ENCODE results near the gene BCL2L13. TPM values are rescaled to one million over a fixed set of nuclear protein-coding genes. Genes with fewer than 3 reads are reported as not detected.
A peak's percentile ranks its signal among the peaks of the same experiment; 100 is the strongest.

The BCL2L13 gene
- total RNA-seq, 1 donor from 2014 or later = 33.9 TPM

GRCh38 chr22:17705951-17706900, 67.7 kb downstream of the BCL2L13 start:
- Mint-ChIP-seq H3K4me3 (no peak overlapping the region), H3K4me1 (peaks cover 23% of the 10 kb centered on the region), H3K27ac (peak overlapping the region; percentile 83), H3K36me3 (peaks cover 20% of the 10 kb centered on the region), H3K27me3 (ENCODE audit: low read depth) (no peaks in the 10 kb centered on the region), H3K9me3 (no peaks in the 10 kb centered on the region)
- no peak for DNase-seq (ENCODE audit: low spot score in 2 of 2, unreplicated experiment in 2 of 2)
- no peak for TF ChIP-seq CTCF (IDR thresholded peaks at IDR 0.05; ENCODE audit: unreplicated experiment)

- H3K4me3 Mint-ChIP-seq = no peak overlapping the region
- DNase-seq (ENCODE audit: low spot score in 2 of 2, unreplicated experiment in 2 of 2) = no peak
- H3K4me1 Mint-ChIP-seq = peaks cover 25% of the 10 kb centered on the region
- H3K27me3 Mint-ChIP-seq (ENCODE audit: low read depth) = no peaks in the 10 kb centered on the region
- no peak for TF ChIP-seq CTCF (IDR thresholded peaks at IDR 0.05; ENCODE audit: unreplicated experiment)
- peaks cover 20% of the 10 kb centered on the region for H3K36me3 Mint-ChIP-seq
- H3K9me3 Mint-ChIP-seq = no peaks in the 10 kb centered on the region
- peak overlapping the region; percentile 40 for H3K27ac Mint-ChIP-seq
These were observed 68.4 kb downstream of the BCL2L13 start for GRCh38 chr22:17706947-17707346.

GRCh38 chr22:17707526-17707925, 69.0 kb downstream of the BCL2L13 start:
- Mint-ChIP-seq H3K27me3 (ENCODE audit: low read depth) (no peaks in the 10 kb centered on the region), H3K9me3 (no peaks in the 10 kb centered on the region), H3K36me3 (peaks cover 20% of the 10 kb centered on the region), H3K4me3 (no peak overlapping the region), H3K27ac (peak overlapping the region; percentile 56), H3K4me1 (peaks cover 30% of the 10 kb centered on the region)
- no peak for DNase-seq (ENCODE audit: low spot score in 2 of 2, unreplicated experiment in 2 of 2)
- no peak for TF ChIP-seq CTCF (IDR thresholded peaks at IDR 0.05; ENCODE audit: unreplicated experiment)

GRCh38 chr22:17710023-17710422, 71.5 kb downstream of the BCL2L13 start:
- H3K27ac Mint-ChIP-seq = no peak overlapping the region
- no peak for DNase-seq (ENCODE audit: low spot score in 2 of 2, unreplicated experiment in 2 of 2)
- no peak overlapping the region for H3K4me3 Mint-ChIP-seq
- peaks cover 34% of the 10 kb centered on the region for H3K4me1 Mint-ChIP-seq
- H3K36me3 Mint-ChIP-seq = peaks cover 11% of the 10 kb centered on the region
- H3K9me3 Mint-ChIP-seq = no peaks in the 10 kb centered on the region
- TF ChIP-seq CTCF (IDR thresholded peaks at IDR 0.05; ENCODE audit: unreplicated experiment) = no peak
- H3K27me3 Mint-ChIP-seq (ENCODE audit: low read depth) = no peaks in the 10 kb centered on the region

- Mint-ChIP-seq H3K9me3 (no peaks in the 10 kb centered on the region), H3K27me3 (ENCODE audit: low read depth) (no peaks in the 10 kb centered on the region), H3K4me1 (peaks cover 18% of the 10 kb centered on the region), H3K27ac (no peak overlapping the region), H3K36me3 (peaks cover 5% of the 10 kb centered on the region), H3K4me3 (no peak overlapping the region)
- TF ChIP-seq CTCF (IDR thresholded peaks at IDR 0.05; ENCODE audit: unreplicated experiment) = no peak
- DNase-seq (ENCODE audit: low spot score in 2 of 2, unreplicated experiment in 2 of 2) = no peak
These were observed 73.9 kb downstream of the BCL2L13 start for GRCh38 chr22:17712441-17712840.

Measured in mesothelial cell of epicardium (in vitro differentiated cells).